Tibial artery (tissue), 4 donors: Measurements from ENCODE around the gene LRRC3.

Source experiments
- DNase-seq, 2 donors: peaks; one replicate each; pipeline ENCODE4 v3.0.0-alpha.2; 2019
- H3K27ac ChIP-seq, 2 donors: fragments of 200-600 bp; sonication (generic) in 1 of 2; 1 replicate in 1 of 2; 2 replicates in 1 of 2; pipeline ENCODE4 v1.5.1; 2018 to 2019; ENCODE audit warnings: mild to moderate bottlenecking in 1 of 2
- H3K27me3 ChIP-seq, 2 donors: fragments of 200-600 bp; sonication (generic) in 1 of 2; one replicate each; pipeline versions ENCODE4 v1.5.1 to v1.6.0; 2016 to 2019
- H3K36me3 ChIP-seq, 3 donors: fragments of 200-600 bp; sonication (generic) in 2 of 3; one replicate each; pipeline ENCODE4 v1.5.1; 2016 to 2019; ENCODE audit warnings: mild to moderate bottlenecking in 2 of 3
- H3K4me1 ChIP-seq, 4 donors: fragments of 200-600 bp; sonication (generic) in 2 of 4; 1 replicate in 3 of 4; 2 replicates in 1 of 4; pipeline ENCODE4 v1.5.1; 2016 to 2019
- H3K4me3 ChIP-seq, 2 donors: fragments of 200-600 bp; sonication (generic) in 1 of 2; 1 replicate in 1 of 2; 2 replicates in 1 of 2; pipeline ENCODE4 v1.5.1; 2018 to 2019; ENCODE audit warnings: mild to moderate bottlenecking in 2 of 2
- H3K9me3 ChIP-seq, 3 donors: fragments of 200-600 bp; sonication (generic) in 1 of 3; one replicate each; pipeline ENCODE4 v1.5.1; 2016 to 2019
- CTCF ChIP-seq, 2 experiments: fragments of 200-600 bp in 1 of 2; fragments of 450-650 bp in 1 of 2; IDR thresholded peaks; one replicate each; pipeline ENCODE4 v1.5.1; 2017 to 2019; ENCODE audit warnings: antibody characterized with exemption in 2 of 2, mild to moderate bottlenecking in 1 of 2, moderate library complexity in 1 of 2
- intact Hi-C: fragments of 100-400 bp; cut with DNase I; formaldehyde crosslinking; loops from one replicate; pipeline ENCODE4 v1.15.0; 2023; ENCODE audit warnings: low total_unique reads

LRRC3 gene

GRCh38 chr21:44471341-44471740, 16.0 kb downstream of the LRRC3 start:
- no peaks in the 10 kb centered on the region for H3K4me1 ChIP-seq
- intact Hi-C loops = no loop called here
- no peak for DNase-seq
- TF ChIP-seq CTCF (IDR thresholded peaks at IDR 0.05) = no peak
- no peaks in the 10 kb centered on the region for H3K36me3 ChIP-seq
- H3K9me3 ChIP-seq = no peaks in the 10 kb centered on the region
- H3K27ac ChIP-seq = no peak overlapping the region
- H3K4me3 ChIP-seq = no peak overlapping the region
- H3K27me3 ChIP-seq = no peaks in the 10 kb centered on the region

GRCh38 chr21:44471996-44472395, 16.7 kb downstream of the LRRC3 start:
- H3K27ac ChIP-seq = no peak overlapping the region
- no peak for DNase-seq
- no peaks in the 10 kb centered on the region for H3K4me1 ChIP-seq
- TF ChIP-seq CTCF (IDR thresholded peaks at IDR 0.05) = no peak
- no peaks in the 10 kb centered on the region for H3K27me3 ChIP-seq
- H3K36me3 ChIP-seq = no peaks in the 10 kb centered on the region
- no peaks in the 10 kb centered on the region for H3K9me3 ChIP-seq
- no peak overlapping the region for H3K4me3 ChIP-seq
- intact Hi-C loops = no loop called here

GRCh38 chr21:44473915-44474555, 18.7 kb downstream of the LRRC3 start:
- no peaks in the 10 kb centered on the region for H3K36me3 ChIP-seq
- no peak overlapping the region for H3K27ac ChIP-seq
- no peaks in the 10 kb centered on the region for H3K27me3 ChIP-seq
- no peaks in the 10 kb centered on the region for H3K9me3 ChIP-seq
- no peaks in the 10 kb centered on the region for H3K4me1 ChIP-seq
- no peak overlapping the region for H3K4me3 ChIP-seq
- no peak for TF ChIP-seq CTCF (IDR thresholded peaks at IDR 0.05)
- intact Hi-C loops = no loop called here
- DNase-seq = peak in 1 of 2 donors; percentile 53

- no peaks in the 10 kb centered on the region for H3K4me1 ChIP-seq
- H3K27me3 ChIP-seq = peaks cover 0 to 2% of the 10 kb centered on the region in 2 donors
- DNase-seq = peak in 1 of 2 donors; percentile 32
- no peak overlapping the region for H3K4me3 ChIP-seq
- H3K27ac ChIP-seq = no peak overlapping the region
- H3K36me3 ChIP-seq = no peaks in the 10 kb centered on the region
- TF ChIP-seq CTCF (IDR thresholded peaks at IDR 0.05) = no peak
- intact Hi-C loops = no loop called here
- H3K9me3 ChIP-seq = no peaks in the 10 kb centered on the region
Measured at GRCh38 chr21:44475266-44475845, 20.0 kb downstream of the LRRC3 start.

GRCh38 chr21:44477131-44477530, 21.8 kb downstream of the LRRC3 start:
- peak in 1 of 2 donors; percentile 39 for DNase-seq
- intact Hi-C loops = no loop called here

More at GRCh38 chr21:44477131-44477530, 21.8 kb downstream of the LRRC3 start:
- H3K27me3 ChIP-seq = peaks cover 0 to 4% of the 10 kb centered on the region in 2 donors
- TF ChIP-seq CTCF (IDR thresholded peaks at IDR 0.05) = no peak
- no peaks in the 10 kb centered on the region for H3K36me3 ChIP-seq
- H3K9me3 ChIP-seq = no peaks in the 10 kb centered on the region
- no peak overlapping the region for H3K4me3 ChIP-seq
- no peaks in the 10 kb centered on the region for H3K4me1 ChIP-seq
- no peak overlapping the region for H3K27ac ChIP-seq
